ENCODE results near the gene CCDC74A.

DNA sequence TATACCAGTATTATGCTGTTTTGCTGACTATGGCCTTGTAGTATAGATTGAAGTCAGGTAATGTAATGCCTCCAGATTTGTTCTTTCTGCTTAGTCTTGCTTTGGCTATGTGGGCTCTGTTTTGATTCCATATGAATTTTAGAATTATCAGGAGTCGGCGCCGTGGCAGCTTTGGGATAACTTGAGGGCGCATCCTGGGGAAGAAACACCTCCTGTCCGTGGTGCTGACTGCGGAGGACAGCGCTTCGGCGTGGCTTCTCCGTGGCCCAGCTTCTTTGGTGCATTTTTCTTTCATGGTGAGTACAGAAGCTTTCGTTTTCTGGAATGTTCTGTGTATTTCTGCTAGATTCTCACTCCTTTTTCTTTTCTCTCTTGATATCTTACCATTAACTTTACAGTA lies 25.2 kb downstream of the CCDC74A start:
- TF ChIP-seq, protein P1, sequence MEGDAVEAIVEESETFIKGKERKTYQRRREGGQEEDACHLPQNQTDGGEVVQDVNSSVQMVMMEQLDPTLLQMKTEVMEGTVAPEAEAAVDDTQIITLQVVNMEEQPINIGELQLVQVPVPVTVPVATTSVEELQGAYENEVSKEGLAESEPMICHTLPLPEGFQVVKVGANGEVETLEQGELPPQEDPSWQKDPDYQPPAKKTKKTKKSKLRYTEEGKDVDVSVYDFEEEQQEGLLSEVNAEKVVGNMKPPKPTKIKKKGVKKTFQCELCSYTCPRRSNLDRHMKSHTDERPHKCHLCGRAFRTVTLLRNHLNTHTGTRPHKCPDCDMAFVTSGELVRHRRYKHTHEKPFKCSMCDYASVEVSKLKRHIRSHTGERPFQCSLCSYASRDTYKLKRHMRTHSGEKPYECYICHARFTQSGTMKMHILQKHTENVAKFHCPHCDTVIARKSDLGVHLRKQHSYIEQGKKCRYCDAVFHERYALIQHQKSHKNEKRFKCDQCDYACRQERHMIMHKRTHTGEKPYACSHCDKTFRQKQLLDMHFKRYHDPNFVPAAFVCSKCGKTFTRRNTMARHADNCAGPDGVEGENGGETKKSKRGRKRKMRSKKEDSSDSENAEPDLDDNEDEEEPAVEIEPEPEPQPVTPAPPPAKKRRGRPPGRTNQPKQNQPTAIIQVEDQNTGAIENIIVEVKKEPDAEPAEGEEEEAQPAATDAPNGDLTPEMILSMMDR (IDR thresholded peaks at IDR 0.05; ENCODE audit: borderline replicate concordance, extremely low read depth, low read length, poor library complexity, severe bottlenecking) = no peak
- no peak for TF ChIP-seq EZH2 (IDR thresholded peaks at IDR 0.05; ENCODE audit: borderline replicate concordance, low read depth, low read length, severe bottlenecking)
